Activated CD8-positive, alpha-beta memory T cell treated with anti-CD3 and anti-CD28 coated beads, Interleukin-2, amount 50 U/mL, for 1 hour (primary cell): ENCODE data around the gene VASP.

Source experiments
- DNase-seq: peaks from one replicate; pipeline ENCODE4 v3.0.0-alpha.2; 2020; ENCODE audit errors: extremely low read depth

Gene VASP

DNA sequence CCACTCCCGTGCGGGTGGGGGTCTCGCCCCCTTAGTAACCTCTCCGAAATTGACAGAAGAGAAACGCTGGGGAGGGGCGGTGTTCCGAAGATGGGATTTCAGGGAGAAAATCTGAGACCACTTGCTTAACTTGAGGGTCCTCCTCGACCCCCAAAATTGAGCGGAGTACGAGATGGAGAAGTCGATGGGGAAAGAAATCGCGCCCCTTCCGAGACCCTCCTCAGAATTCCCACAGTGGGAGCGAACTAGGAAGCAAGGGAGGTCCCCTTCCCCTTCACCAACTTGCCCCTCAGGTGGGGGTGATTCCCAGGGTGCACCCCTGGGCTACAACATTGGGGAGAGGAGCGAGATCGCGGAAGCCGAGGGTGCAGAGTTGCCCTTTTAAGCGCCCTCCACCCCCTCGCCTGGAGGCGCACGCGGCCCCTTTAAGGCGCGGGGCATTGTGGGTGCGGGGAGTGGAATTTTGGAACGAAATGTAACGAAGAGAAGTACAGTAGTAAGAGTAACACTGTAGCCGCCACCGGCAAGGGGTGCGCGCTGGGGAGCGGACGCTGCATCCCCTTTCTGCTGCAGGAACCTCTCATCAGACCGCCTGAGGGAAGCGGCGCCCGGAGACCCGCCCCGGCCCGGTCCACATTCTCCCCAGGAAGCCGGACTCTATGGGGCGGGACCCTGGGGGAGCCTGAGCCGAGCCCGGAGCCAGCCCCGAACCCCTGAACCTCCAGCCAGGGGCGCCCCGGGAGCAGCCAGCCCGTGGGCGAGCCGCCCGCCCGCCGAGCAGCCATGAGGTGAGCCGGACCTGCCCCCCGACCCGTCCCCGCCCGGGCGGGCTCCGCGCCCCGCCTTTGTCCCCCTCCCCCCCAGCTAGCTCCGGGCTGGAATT is at the start of gene VASP:
TSS of gene VASP (plus strand) at position 491 of the 883 bp plus-strand sequence. CDS start at position 784, 293 bp downstream.
- peak; percentile 69 for DNase-seq

DNA sequence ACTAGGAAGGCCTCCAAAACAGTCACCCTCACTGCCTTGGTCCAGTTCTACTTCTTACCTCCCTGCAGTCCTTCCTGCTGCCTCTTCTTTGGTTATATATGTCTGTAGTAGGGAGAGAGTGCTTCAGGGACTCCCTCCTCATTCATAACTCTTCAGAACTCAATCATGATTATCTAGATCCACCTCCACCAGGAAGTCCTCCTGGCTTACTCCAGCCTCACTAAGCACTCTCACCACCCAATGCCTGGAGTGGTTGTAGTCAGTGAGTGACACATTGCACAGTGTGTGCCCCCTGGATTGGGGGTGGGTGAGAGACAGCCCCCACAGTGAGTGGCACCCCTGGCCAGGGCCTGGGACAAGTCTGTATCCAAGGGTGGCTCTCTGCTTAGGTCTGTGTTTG is 49.5 kb upstream of the VASP start:
- no peak for DNase-seq

DNA sequence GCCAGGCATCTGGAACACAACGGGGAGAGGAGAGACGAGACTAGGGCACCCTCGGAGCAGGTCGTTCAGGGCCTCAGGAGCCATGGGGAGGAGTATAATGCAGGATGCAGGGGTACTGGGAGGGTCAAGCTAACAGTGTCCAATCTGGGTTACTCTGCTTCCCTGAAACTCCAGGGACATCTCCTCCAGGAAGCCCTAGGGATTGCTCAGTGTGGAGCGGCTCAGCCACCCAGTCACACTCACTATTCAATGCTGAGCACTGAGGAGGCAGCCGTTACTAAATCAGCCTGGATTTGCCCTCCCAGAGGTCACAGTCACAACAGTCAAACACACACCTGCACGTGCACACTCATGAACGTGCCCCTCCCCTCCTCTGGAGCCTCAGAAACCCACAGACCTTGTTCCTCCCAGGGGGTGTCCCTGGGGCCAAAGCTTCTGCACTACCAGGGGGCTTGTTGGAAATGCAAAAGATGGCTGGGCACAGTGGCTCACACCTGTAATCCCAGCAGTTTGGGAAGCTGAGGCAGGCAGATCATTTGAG is 46.4 kb upstream of the VASP start:
- DNase-seq: no peak

GRCh38 chr19:45462174-45462573 is 45.1 kb upstream of the VASP start:
- DNase-seq: no peak

DNA sequence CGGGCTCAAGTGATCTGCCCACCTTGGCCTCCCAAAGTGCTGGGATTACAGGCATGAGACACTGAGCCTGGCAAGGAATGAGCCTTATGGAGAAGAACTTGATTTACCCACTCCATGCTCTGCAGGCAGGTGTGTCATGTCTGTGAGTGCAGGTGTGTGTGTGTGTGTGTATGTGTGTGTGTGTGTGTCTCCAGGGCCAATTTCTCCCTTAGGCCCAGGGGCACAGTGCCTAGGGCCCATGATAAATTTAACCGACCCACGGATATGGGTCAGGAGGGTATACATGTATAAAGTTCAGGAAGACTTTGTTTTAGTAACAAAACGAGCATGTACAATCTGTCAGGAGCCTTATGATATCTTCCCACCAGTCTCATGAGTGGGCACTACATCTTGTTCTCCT is 44.0 kb upstream of the VASP start:
- DNase-seq: no peak

DNA sequence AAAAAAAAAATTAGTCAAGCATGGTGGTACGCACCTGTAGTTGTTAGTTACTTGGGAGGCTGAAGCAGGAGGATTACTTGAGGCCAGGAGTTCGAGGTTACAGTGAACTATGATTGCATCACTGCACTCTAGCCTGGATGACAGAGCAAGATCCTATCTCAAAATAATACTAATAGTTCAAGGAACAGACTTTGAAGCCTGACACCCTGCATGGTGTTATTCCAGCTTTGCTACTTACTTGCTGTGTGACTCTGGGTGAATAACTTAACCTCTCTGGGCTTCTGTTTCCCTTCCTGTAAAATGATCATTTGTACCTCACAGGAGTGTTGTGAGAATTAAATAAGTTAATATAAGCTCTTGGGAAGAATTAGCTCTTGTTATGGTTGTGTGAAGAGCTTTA is 43.0 kb upstream of the VASP start:
- DNase-seq: no peak

DNA sequence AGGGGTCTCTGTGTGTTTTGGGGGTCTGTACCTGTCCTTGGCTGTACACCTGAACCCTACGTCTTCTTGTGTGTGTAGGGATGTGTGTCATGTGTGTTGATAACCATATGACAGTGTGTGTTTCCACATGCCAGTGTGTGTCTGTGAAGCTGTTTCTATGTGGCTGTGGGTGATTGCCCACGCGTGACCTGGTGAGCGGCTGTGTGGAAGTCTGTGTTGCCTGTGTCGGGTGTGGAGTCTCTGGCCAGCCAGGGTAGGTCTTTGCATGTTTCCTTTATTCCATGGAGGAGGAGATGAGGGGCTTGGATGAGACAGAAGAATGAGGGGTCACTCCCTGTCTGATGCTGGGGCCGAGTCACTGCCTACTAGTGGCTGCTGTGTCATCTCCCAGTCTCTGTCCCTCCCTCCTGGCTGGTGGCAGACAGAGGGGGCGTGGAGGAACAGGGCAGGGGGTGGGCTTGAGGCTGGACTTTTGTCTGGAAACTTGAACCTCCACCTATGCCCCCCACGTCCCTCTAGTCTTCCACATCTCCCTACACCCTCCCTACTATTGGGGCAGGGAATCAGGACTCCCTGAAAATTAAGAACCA is 42.3 kb upstream of the VASP start:
- no peak for DNase-seq

DNA sequence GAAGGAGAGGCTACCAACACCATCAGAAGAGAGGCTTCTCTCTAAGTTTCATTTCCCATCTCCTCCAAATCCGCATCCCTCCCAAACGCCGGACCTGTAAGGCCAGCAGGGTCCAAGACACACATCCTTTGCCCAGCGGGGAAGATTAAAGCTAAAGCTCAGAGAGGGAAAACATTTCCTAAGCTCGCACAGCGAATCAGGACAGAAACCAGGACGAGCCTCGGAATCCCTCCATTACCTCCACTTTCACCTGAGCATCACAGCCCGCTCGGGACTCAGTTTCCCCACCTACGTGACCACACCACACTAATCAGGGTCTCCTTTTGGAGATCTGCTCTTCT is 40.2 kb upstream of the VASP start:
- DNase-seq: no peak

DNA sequence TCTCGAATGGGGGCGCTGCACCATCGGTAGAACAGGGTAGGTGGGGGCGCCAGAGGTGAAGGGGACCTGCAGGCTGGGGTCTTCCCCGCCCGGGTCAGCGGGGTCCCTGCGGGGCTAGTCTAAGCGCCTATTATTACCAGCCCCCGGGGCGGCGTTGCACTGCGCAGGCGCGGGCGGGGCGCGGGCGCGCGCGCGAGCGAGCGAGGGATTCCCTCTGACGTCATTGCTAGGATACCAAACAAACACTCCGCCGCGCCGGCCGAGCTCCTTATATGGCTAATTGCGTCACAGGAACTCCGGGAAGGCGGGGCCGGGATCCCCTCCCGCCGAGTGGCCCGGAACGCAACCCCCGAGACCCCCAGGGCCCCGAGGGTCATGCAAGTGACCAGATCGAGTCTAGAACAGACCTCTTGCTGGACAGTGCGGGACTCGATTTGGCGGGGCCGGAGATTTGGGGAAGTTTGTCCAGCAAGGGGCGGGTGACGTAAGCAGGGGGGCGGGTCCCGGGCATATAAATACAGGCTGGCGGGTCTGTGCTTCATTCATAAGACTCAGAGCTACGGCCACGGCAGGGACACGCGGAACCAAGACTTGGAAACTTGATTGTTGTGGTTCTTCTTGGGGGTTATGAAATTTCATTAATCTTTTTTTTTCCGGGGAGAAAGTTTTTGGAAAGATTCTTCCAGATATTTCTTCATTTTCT is 39.7 kb upstream of the VASP start, which contains the start of gene FOSB:
TSS of gene FOSB (plus strand) at position 541 of the 703 bp plus-strand sequence. CDS start 591 bp downstream, outside the sequence.
- DNase-seq: peak; percentile 97

DNA sequence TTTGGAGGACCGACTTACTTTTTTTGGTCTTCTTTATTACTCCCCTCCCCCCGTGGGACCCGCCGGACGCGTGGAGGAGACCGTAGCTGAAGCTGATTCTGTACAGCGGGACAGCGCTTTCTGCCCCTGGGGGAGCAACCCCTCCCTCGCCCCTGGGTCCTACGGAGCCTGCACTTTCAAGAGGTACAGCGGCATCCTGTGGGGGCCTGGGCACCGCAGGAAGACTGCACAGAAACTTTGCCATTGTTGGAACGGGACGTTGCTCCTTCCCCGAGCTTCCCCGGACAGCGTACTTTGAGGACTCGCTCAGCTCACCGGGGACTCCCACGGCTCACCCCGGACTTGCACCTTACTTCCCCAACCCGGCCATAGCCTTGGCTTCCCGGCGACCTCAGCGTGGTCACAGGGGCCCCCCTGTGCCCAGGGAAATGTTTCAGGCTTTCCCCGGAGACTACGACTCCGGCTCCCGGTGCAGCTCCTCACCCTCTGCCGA is 39.1 kb upstream of the VASP start:
- DNase-seq: no peak

GRCh38 chr19:45468803-45469131 is 38.5 kb upstream of the VASP start:
- no peak for DNase-seq

- no peak for DNase-seq
Measured at GRCh38 chr19:45469132-45469944, 37.9 kb upstream of the VASP start.

GRCh38 chr19:45469945-45470761 is 37.1 kb upstream of the VASP start:
- no peak for DNase-seq

GRCh38 chr19:45470762-45471081 is 36.6 kb upstream of the VASP start:
- DNase-seq: no peak

GRCh38 chr19:45471111-45471930 is 36.0 kb upstream of the VASP start:
- DNase-seq: no peak

DNA sequence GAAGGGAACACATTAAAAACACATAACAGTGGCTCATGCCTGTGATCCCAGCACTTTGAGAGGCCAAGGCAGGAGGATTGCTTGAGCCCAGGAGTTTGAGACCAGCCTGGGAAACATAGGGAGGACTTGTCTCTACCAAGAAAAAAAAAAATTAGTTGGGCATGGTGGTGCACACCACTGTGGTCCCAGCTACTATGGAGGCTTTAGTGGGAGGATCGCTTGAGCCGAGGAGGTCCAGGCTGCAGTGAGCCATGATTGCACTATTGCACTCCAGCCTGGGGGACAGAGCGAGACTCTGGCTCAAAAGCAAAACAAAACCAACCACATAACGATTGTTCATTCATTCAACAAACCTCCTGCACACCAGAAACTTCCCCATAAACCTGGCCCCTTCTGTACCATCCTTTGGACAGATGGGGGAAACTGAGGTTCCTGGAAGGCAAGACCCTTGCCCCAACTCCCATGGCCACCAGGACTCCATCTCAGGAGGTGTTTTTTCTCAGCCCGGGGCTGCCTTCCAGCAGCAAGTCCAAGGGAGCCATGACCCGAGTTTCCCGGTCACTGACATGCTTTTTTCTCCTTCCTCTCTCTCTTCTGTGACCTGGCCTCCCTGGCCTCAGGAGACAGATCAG is 35.2 kb upstream of the VASP start:
- DNase-seq: no peak

DNA sequence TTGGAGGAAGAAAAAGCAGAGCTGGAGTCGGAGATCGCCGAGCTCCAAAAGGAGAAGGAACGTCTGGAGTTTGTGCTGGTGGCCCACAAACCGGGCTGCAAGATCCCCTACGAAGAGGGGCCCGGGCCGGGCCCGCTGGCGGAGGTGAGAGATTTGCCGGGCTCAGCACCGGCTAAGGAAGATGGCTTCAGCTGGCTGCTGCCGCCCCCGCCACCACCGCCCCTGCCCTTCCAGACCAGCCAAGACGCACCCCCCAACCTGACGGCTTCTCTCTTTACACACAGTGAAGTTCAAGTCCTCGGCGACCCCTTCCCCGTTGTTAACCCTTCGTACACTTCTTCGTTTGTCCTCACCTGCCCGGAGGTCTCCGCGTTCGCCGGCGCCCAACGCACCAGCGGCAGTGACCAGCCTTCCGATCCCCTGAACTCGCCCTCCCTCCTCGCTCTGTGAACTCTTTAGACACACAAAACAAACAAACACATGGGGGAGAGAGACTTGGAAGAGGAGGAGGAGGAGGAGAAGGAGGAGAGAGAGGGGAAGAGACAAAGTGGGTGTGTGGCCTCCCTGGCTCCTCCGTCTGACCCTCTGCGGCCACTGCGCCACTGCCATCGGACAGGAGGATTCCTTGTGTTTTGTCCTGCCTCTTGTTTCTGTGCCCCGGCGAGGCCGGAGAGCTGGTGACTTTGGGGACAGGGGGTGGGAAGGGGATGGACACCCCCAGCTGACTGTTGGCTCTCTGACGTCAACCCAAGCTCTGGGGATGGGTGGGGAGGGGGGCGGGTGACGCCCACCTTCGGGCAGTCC is 34.5 kb upstream of the VASP start:
- no peak for DNase-seq

DNA sequence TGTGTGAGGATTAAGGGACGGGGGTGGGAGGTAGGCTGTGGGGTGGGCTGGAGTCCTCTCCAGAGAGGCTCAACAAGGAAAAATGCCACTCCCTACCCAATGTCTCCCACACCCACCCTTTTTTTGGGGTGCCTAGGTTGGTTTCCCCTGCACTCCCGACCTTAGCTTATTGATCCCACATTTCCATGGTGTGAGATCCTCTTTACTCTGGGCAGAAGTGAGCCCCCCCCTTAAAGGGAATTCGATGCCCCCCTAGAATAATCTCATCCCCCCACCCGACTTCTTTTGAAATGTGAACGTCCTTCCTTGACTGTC is 34.0 kb upstream of the VASP start:
- DNase-seq: no peak
